Measurements from ENCODE around the gene LAMA2. TPM values are rescaled to one million over a fixed set of nuclear protein-coding genes. Genes with fewer than 3 reads are reported as not detected.

The LAMA2 gene
- total RNA-seq, 2 donors from 2014 or later = 111 to 217 TPM

DNA sequence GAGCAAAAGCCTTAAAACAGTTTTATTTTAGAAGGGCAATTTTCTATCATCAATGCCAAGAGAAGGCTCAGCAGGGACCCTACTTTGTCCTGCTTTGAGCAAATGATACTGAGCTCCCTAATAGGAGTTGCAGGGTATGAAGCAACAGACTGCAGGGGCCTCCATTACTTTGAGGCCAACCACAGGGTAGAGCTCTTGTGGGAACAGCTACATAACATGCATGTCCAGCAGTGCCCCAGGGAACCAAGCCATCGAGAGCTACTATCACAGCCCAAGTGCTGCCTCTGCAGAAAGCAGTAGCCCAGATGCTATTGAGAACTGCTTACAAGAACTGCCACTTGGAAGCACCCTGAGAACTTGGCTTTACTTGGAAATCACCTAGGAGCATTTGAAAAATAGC, 222.1 kb downstream of the LAMA2 start:
- no peak overlapping the region for H3K4me3 ChIP-seq
- no peaks in the 10 kb centered on the region for H3K36me3 ChIP-seq
- TF ChIP-seq, protein P1, sequence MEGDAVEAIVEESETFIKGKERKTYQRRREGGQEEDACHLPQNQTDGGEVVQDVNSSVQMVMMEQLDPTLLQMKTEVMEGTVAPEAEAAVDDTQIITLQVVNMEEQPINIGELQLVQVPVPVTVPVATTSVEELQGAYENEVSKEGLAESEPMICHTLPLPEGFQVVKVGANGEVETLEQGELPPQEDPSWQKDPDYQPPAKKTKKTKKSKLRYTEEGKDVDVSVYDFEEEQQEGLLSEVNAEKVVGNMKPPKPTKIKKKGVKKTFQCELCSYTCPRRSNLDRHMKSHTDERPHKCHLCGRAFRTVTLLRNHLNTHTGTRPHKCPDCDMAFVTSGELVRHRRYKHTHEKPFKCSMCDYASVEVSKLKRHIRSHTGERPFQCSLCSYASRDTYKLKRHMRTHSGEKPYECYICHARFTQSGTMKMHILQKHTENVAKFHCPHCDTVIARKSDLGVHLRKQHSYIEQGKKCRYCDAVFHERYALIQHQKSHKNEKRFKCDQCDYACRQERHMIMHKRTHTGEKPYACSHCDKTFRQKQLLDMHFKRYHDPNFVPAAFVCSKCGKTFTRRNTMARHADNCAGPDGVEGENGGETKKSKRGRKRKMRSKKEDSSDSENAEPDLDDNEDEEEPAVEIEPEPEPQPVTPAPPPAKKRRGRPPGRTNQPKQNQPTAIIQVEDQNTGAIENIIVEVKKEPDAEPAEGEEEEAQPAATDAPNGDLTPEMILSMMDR (IDR thresholded peaks at IDR 0.05) = no peak
- H3K4me1 ChIP-seq (ENCODE audit: control insufficient read depth in 1 of 2, low read depth in 2 of 2) = peaks cover 0 to 16% of the 10 kb centered on the region in 2 donors
- DNase-seq (ENCODE audit: low spot score) = no peak
- no peaks in the 10 kb centered on the region for H3K9me3 ChIP-seq
- H3K27me3 ChIP-seq (replicated peaks; ENCODE audit: insufficient read depth) = no peaks in the 10 kb centered on the region
- no peak for ATAC-seq (ENCODE audit: insufficient number of reproducible peaks, low FRiP score, low read depth)
- H3K27ac ChIP-seq = peak overlapping the region in 1 of 2 donors; percentile 46

DNA sequence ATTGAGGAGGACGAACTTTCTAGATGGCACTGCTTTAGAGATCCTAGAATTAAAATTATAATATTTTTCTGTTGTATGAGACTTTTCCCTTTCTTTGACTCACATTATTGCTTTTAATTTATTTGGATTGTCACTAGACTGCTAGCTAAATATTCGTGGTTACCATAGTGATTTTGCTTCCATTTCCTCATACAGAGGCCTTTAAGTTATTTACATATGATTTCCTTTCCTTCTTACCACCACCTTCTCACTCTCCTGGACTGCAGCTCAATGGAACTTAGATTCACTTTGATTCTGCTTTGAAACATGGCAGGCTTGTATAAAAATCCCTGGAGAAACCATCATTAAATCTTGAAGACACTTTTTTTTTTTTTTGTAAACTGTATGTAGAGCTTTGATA, 222.9 kb downstream of the LAMA2 start:
- DNase-seq (ENCODE audit: low spot score) (no peak), ATAC-seq (ENCODE audit: insufficient number of reproducible peaks, low FRiP score, low read depth) (no peak)
- TF ChIP-seq, protein P1 (IDR thresholded peaks at IDR 0.05) = no peak
- Histone ChIP-seq H3K9me3 (no peaks in the 10 kb centered on the region), H3K27me3 (replicated peaks; ENCODE audit: insufficient read depth) (no peaks in the 10 kb centered on the region), H3K4me3 (no peak overlapping the region), H3K27ac (no peak overlapping the region), H3K4me1 (ENCODE audit: control insufficient read depth in 1 of 2, low read depth in 2 of 2) (peaks cover 0 to 20% of the 10 kb centered on the region in 2 donors), H3K36me3 (no peaks in the 10 kb centered on the region)

- Histone ChIP-seq H3K27me3 (replicated peaks; ENCODE audit: insufficient read depth) (no peaks in the 10 kb centered on the region), H3K36me3 (no peaks in the 10 kb centered on the region), H3K4me3 (no peak overlapping the region), H3K4me1 (ENCODE audit: control insufficient read depth in 1 of 2, low read depth in 2 of 2) (peaks cover 0 to 35% of the 10 kb centered on the region in 2 donors), H3K9me3 (no peaks in the 10 kb centered on the region), H3K27ac (no peak overlapping the region)
- TF ChIP-seq, protein P1 (IDR thresholded peaks at IDR 0.05) = no peak
- DNase-seq (ENCODE audit: low spot score) (no peak), ATAC-seq (ENCODE audit: insufficient number of reproducible peaks, low FRiP score, low read depth) (no peak)
Measured at GRCh38 chr6:129108337-129108736, 225.4 kb downstream of the LAMA2 start.

GRCh38 chr6:129110690-129111343, 227.9 kb downstream of the LAMA2 start:
- Histone ChIP-seq H3K27ac (no peak overlapping the region), H3K4me1 (ENCODE audit: control insufficient read depth in 1 of 2, low read depth in 2 of 2) (peaks cover 3 to 32% of the 10 kb centered on the region in 2 donors), H3K9me3 (no peaks in the 10 kb centered on the region), H3K36me3 (no peaks in the 10 kb centered on the region), H3K4me3 (no peak overlapping the region), H3K27me3 (replicated peaks; ENCODE audit: insufficient read depth) (no peaks in the 10 kb centered on the region)
- ATAC-seq (ENCODE audit: insufficient number of reproducible peaks, low FRiP score, low read depth) (no peak), DNase-seq (ENCODE audit: low spot score) (no peak)
- TF ChIP-seq, protein P1 (IDR thresholded peaks at IDR 0.05) = no peak

DNA sequence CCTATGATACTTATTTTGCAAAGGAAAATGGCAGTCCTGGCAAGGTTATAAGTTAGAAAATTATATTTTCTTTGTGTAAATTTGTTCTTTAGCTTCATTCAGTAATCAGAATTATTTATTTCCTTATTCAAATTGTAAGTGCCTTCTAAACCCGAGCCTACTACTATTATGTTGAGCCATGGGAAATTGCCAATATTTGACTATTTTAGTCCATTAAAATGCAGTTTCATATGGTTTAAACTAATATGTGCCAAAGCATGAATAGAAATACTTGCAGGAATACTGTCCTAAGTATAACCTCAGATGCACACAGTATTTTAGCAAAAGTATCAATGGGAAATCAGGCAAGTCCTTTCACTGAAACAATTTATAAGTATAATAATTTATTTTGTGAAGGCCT, 228.4 kb downstream of the LAMA2 start:
- ATAC-seq (ENCODE audit: insufficient number of reproducible peaks, low FRiP score, low read depth) (no peak), DNase-seq (ENCODE audit: low spot score) (no peak)
- peaks cover 3 to 34% of the 10 kb centered on the region in 2 donors for H3K4me1 ChIP-seq (ENCODE audit: control insufficient read depth in 1 of 2, low read depth in 2 of 2)
- no peaks in the 10 kb centered on the region for H3K36me3 ChIP-seq
- H3K27me3 ChIP-seq (replicated peaks; ENCODE audit: insufficient read depth) = no peaks in the 10 kb centered on the region
- H3K9me3 ChIP-seq = no peaks in the 10 kb centered on the region
- H3K27ac ChIP-seq = no peak overlapping the region
- H3K4me3 ChIP-seq = no peak overlapping the region
- TF ChIP-seq, protein P1 (IDR thresholded peaks at IDR 0.05) = no peak
